Measurements from ENCODE around the gene ALPK3. TPM values are rescaled to one million over a fixed set of nuclear protein-coding genes. Genes with fewer than 3 reads are reported as not detected.
A peak's percentile ranks its signal among the peaks of the same experiment; 100 is the strongest.

Gene ALPK3
- total and polyA plus RNA-seq, 7 experiments from 2014 or later = 0.02 to 0.30 (median 0.19) TPM; not detected in 1

DNA sequence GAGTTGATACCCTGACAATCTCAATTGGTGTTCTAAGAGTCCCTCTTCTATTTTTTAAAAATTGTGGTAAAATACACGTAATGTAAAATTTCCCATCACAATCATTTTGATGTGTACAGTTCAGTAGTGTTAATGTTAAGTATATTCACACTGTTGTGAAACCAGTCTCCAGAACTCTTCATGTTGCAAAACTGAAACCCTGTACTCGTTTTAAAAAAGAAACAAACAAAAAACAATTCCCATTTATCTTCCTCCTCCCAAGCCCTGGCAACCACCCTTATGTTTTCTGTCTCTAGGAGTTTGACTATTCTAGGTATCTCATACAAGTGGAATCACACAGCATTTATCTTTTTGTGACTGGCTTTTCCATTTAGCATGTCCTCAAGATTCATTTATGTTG, 28.7 kb upstream of the ALPK3 start:
- peaks cover 27 to 52% (median 45%) of the 10 kb centered on the region in 7 donors for H3K4me1 Mint-ChIP-seq
- intact Hi-C loops (cut with micrococcal nuclease) = no loop called here
- H3K36me3 Mint-ChIP-seq = peaks cover 15 to 47% (median 24%) of the 10 kb centered on the region in 5 donors
- no peak overlapping the region for H3K4me3 Mint-ChIP-seq
- H3K27ac ChIP-seq (ENCODE audit: low read depth, low read length) = no peak overlapping the region
- no peaks in the 10 kb centered on the region for H3K27me3 ChIP-seq (ENCODE audit: control insufficient read depth in 2 of 2, insufficient read depth in 2 of 2, low read length in 2 of 2)
- peaks cover 8 to 50% (median 17%) of the 10 kb centered on the region in 3 experiments for H3K36me3 ChIP-seq (ENCODE audit: control insufficient read depth in 2 of 3, insufficient read depth in 3 of 3, low read length in 3 of 3)
- no peak for ATAC-seq
- POLR2A ChIA-PET = interaction anchor here (0.9 to 1.2 kb wide), 2 partner anchors 67 to 72 kb away, joined by 3 read pairs; partner anchors contain the start of gene SEC11A
- no peaks in the 10 kb centered on the region for H3K27me3 Mint-ChIP-seq
- no peaks in the 10 kb centered on the region for H3K4me1 ChIP-seq (ENCODE audit: control insufficient read depth in 2 of 2, insufficient read depth in 2 of 2, low read length in 2 of 2)
- no peaks in the 10 kb centered on the region for H3K9me3 ChIP-seq (ENCODE audit: control insufficient read depth in 2 of 3, low read length in 3 of 3)
- no peak for DNase-seq
- CTCF ChIA-PET = no interaction called here
- H3K27ac Mint-ChIP-seq = peak overlapping the region in 3 of 9 donors; percentile 19 to 60 (median 57)
- no peak overlapping the region for H3K4me3 ChIP-seq (ENCODE audit: low read length)
- no peaks in the 10 kb centered on the region for H3K9me3 Mint-ChIP-seq

DNA sequence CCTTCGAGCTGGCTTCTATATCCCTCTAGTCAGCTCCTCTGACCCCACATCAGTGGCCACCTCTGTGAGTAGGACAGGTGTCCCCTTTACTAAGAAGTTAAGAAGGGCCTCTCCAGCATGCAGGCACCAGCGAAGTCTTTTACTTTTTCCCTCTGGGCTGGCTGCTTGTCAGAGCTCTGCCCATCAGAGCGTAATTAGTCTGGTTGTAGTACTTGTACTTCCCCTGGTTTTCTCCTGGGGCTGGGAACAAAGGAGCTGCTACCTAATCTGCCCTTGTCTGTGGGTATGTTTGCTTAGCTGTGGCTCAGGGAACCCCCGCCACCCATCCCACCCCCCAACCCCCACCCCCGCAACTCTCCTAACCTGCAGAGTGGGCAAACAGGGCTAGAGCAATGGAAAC, 27.4 kb upstream of the ALPK3 start:
- no peaks in the 10 kb centered on the region for H3K27me3 Mint-ChIP-seq
- DNase-seq (no peak), ATAC-seq (no peak)
- Histone ChIP-seq H3K9me3 (ENCODE audit: control insufficient read depth in 2 of 3, low read length in 3 of 3) (no peaks in the 10 kb centered on the region), H3K36me3 (ENCODE audit: control insufficient read depth in 2 of 3, insufficient read depth in 3 of 3, low read length in 3 of 3) (peaks cover 9 to 41% (median 9%) of the 10 kb centered on the region in 3 experiments), H3K27ac (ENCODE audit: low read depth, low read length) (no peak overlapping the region), H3K27me3 (ENCODE audit: control insufficient read depth in 2 of 2, insufficient read depth in 2 of 2, low read length in 2 of 2) (no peaks in the 10 kb centered on the region), H3K4me3 (ENCODE audit: low read length) (no peak overlapping the region), H3K4me1 (ENCODE audit: control insufficient read depth in 2 of 2, insufficient read depth in 2 of 2, low read length in 2 of 2) (no peaks in the 10 kb centered on the region)
- peaks cover 13 to 35% (median 23%) of the 10 kb centered on the region in 5 donors for H3K36me3 Mint-ChIP-seq
- CTCF ChIA-PET = no interaction called here
- no peak overlapping the region for H3K4me3 Mint-ChIP-seq
- intact Hi-C loops (cut with micrococcal nuclease) = no loop called here
- POLR2A ChIA-PET = interaction anchor here (0.8 to 1.2 kb wide), 3 partner anchors 68 to 131 kb away, joined by 3 read pairs; partner anchors contain the start of gene SEC11A
- peak overlapping the region in 3 of 9 donors; percentile 4 to 72 (median 51) for H3K27ac Mint-ChIP-seq
- peaks cover 27 to 50% (median 40%) of the 10 kb centered on the region in 7 donors for H3K4me1 Mint-ChIP-seq
- no peaks in the 10 kb centered on the region for H3K9me3 Mint-ChIP-seq

DNA sequence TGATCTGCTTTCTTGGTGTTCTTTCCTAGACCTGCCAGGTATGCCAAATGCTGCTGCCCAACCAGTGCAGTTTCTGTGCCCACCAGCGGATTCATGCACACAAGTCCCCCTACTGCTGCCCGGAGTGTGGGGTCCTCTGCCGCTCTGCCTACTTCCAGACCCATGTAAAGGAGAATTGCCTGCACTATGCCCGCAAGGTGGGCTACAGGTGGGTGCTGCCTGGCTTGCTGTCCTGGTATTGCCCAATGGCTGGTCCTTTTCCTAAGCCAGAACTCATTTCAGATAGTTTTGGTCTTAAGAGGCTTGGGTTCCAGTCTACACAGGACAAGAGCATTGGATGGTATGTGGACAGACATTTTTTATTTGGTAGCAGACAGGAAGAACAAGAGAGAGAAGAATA, 26.5 kb upstream of the ALPK3 start:
- Mint-ChIP-seq H3K9me3 (no peaks in the 10 kb centered on the region), H3K4me1 (peaks cover 21 to 44% (median 35%) of the 10 kb centered on the region in 7 donors), H3K36me3 (peaks cover 15 to 30% (median 18%) of the 10 kb centered on the region in 5 donors), H3K27me3 (no peaks in the 10 kb centered on the region), H3K4me3 (no peak overlapping the region), H3K27ac (peak overlapping the region in 5 of 9 donors; percentile 28 to 72 (median 38))
- DNase-seq = no peak
- H3K4me3 ChIP-seq (ENCODE audit: low read length) = no peak overlapping the region
- H3K27ac ChIP-seq (ENCODE audit: low read depth, low read length) = no peak overlapping the region
- H3K36me3 ChIP-seq (ENCODE audit: control insufficient read depth in 2 of 3, insufficient read depth in 3 of 3, low read length in 3 of 3) = peaks cover 7 to 40% (median 9%) of the 10 kb centered on the region in 3 experiments
- H3K9me3 ChIP-seq (ENCODE audit: control insufficient read depth in 2 of 3, low read length in 3 of 3) = no peaks in the 10 kb centered on the region
- no peak for ATAC-seq
- intact Hi-C loops (cut with micrococcal nuclease) = no loop called here
- ChIA-PET POLR2A (no interaction called here), CTCF (interaction anchor here (0.6 kb wide), 1 partner anchor 219 kb away, joined by 3 read pairs; no protein-coding TSS in a partner anchor)
- H3K27me3 ChIP-seq (ENCODE audit: control insufficient read depth in 2 of 2, insufficient read depth in 2 of 2, low read length in 2 of 2) = no peaks in the 10 kb centered on the region
- no peaks in the 10 kb centered on the region for H3K4me1 ChIP-seq (ENCODE audit: control insufficient read depth in 2 of 2, insufficient read depth in 2 of 2, low read length in 2 of 2)

DNA sequence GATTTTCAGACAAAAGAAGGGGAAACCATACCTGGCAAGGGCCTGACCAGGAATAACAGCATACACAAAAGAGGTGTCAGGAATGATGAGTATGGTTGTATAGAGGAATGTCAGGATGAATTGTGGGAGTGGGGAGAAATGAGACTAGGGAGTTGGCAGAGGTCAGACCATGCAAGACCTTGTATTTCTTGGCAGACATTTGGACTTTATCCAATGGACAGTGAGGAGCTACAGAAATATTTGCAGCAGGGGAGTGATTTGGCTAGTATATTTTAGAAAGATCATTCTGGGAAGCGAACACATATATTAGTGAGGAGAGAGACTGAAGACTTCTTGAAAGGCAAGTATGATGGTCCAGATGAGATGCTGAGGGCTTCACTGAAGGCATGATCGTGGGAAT, 25.4 kb upstream of the ALPK3 start:
- DNase-seq (no peak), ATAC-seq (no peak)
- Histone ChIP-seq H3K9me3 (ENCODE audit: control insufficient read depth in 2 of 3, low read length in 3 of 3) (no peaks in the 10 kb centered on the region), H3K27me3 (ENCODE audit: control insufficient read depth in 2 of 2, insufficient read depth in 2 of 2, low read length in 2 of 2) (no peaks in the 10 kb centered on the region), H3K4me1 (ENCODE audit: control insufficient read depth in 2 of 2, insufficient read depth in 2 of 2, low read length in 2 of 2) (no peaks in the 10 kb centered on the region), H3K27ac (ENCODE audit: low read depth, low read length) (no peak overlapping the region), H3K36me3 (ENCODE audit: control insufficient read depth in 2 of 3, insufficient read depth in 3 of 3, low read length in 3 of 3) (peaks cover 7 to 45% (median 9%) of the 10 kb centered on the region in 3 experiments), H3K4me3 (ENCODE audit: low read length) (no peak overlapping the region)
- ChIA-PET POLR2A (no interaction called here), CTCF (interaction anchor here (0.7 kb wide), 1 partner anchor 114 kb away, joined by 3 read pairs; no protein-coding TSS in a partner anchor)
- Mint-ChIP-seq H3K4me3 (no peak overlapping the region), H3K27me3 (no peaks in the 10 kb centered on the region), H3K36me3 (peaks cover 12 to 35% (median 23%) of the 10 kb centered on the region in 5 donors), H3K9me3 (no peaks in the 10 kb centered on the region), H3K4me1 (peaks cover 21 to 35% (median 27%) of the 10 kb centered on the region in 7 donors), H3K27ac (peak overlapping the region in 2 of 9 donors; percentile 14 to 48)
- intact Hi-C loops (cut with micrococcal nuclease) = no loop called here

DNA sequence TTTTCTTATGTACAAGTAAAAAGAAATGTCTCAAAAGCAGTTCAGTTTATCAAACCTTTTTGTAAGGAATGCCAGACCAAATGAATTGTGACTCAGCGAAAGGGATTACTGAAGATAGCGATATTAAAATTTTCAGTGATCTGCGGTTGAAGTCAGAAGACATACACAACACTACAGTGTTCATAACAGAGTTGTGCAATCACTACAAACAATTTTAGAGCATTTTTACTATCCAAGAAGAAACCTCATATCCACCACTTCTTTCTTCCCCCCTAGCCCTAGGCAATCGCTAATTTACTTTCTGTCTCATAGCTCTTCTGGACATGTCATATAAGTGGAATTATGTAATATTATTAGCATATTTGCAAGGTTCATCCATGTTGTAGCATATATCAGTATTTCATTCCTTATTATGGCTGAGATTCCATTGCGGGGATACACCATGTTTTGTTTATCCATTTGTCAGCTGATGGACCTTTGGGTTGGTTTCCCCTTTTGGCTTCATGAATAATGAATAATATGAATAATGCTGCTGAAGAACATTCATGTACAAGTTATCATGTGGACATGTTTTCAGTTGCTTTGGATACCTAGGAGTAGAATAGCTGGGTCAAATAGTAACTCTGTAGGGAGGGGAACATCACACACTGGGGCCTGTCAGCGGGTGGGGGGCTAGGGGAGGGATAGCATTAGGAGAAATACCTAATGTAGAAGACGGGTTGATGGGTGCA, 23.6 kb upstream of the ALPK3 start:
- H3K36me3 ChIP-seq (ENCODE audit: control insufficient read depth in 2 of 3, insufficient read depth in 3 of 3, low read length in 3 of 3) = peaks cover 10 to 59% (median 16%) of the 10 kb centered on the region in 3 experiments
- no peak overlapping the region for H3K27ac Mint-ChIP-seq
- H3K9me3 ChIP-seq (ENCODE audit: control insufficient read depth in 2 of 3, low read length in 3 of 3) = no peaks in the 10 kb centered on the region
- ATAC-seq = no peak
- H3K27ac ChIP-seq (ENCODE audit: low read depth, low read length) = no peak overlapping the region
- no peaks in the 10 kb centered on the region for H3K27me3 ChIP-seq (ENCODE audit: control insufficient read depth in 2 of 2, insufficient read depth in 2 of 2, low read length in 2 of 2)
- intact Hi-C loops (cut with micrococcal nuclease) = no loop called here
- no peaks in the 10 kb centered on the region for H3K4me1 ChIP-seq (ENCODE audit: control insufficient read depth in 2 of 2, insufficient read depth in 2 of 2, low read length in 2 of 2)
- H3K9me3 Mint-ChIP-seq = no peaks in the 10 kb centered on the region
- peaks cover 12 to 44% (median 23%) of the 10 kb centered on the region in 5 donors for H3K36me3 Mint-ChIP-seq
- no peak for DNase-seq
- H3K27me3 Mint-ChIP-seq = no peaks in the 10 kb centered on the region
- H3K4me1 Mint-ChIP-seq = peaks cover 5 to 24% (median 11%) of the 10 kb centered on the region in 7 donors
- no peak overlapping the region for H3K4me3 Mint-ChIP-seq
- CTCF ChIA-PET = no interaction called here
- no peak overlapping the region for H3K4me3 ChIP-seq (ENCODE audit: low read length)
- POLR2A ChIA-PET = no interaction called here

DNA sequence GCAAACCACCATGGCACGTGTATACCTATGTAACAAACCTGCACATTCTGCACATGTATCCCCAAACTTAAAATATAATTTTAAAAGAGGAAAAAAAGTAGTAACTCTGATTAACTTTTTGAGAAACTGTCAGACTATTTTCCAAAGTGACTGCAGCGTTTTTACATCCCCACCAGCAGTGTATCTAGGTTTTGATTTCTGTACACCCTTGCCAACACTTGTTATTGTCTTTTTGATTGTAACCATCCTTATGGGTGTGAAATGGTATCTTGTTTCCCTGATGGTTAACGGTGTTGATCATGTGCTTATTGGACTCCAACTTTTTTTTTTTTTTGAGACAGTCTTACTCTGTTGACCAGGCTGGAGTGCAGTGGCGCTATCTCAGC, 23.0 kb upstream of the ALPK3 start:
- Histone ChIP-seq H3K36me3 (ENCODE audit: control insufficient read depth in 2 of 3, insufficient read depth in 3 of 3, low read length in 3 of 3) (peaks cover 16 to 64% (median 22%) of the 10 kb centered on the region in 3 experiments), H3K27ac (ENCODE audit: low read depth, low read length) (no peak overlapping the region), H3K4me1 (ENCODE audit: control insufficient read depth in 2 of 2, insufficient read depth in 2 of 2, low read length in 2 of 2) (no peaks in the 10 kb centered on the region), H3K9me3 (ENCODE audit: control insufficient read depth in 2 of 3, low read length in 3 of 3) (no peaks in the 10 kb centered on the region), H3K4me3 (ENCODE audit: low read length) (no peak overlapping the region), H3K27me3 (ENCODE audit: control insufficient read depth in 2 of 2, insufficient read depth in 2 of 2, low read length in 2 of 2) (no peaks in the 10 kb centered on the region)
- Mint-ChIP-seq H3K4me3 (no peak overlapping the region), H3K27ac (no peak overlapping the region), H3K36me3 (peaks cover 11 to 46% (median 23%) of the 10 kb centered on the region in 5 donors), H3K4me1 (peaks cover 3 to 22% (median 9%) of the 10 kb centered on the region in 7 donors), H3K9me3 (no peaks in the 10 kb centered on the region), H3K27me3 (no peaks in the 10 kb centered on the region)
- DNase-seq (no peak), ATAC-seq (no peak)
- ChIA-PET POLR2A (no interaction called here), CTCF (no interaction called here)
- intact Hi-C loops (cut with micrococcal nuclease) = no loop called here
